Activated T-cell treated with anti-CD3 and anti-CD28 coated beads, Interleukin-2, amount 50 U/mL, for 4 hours (primary cell): ENCODE data around the gene SLC2A11. TPM values are rescaled to one million over a fixed set of nuclear protein-coding genes. Genes with fewer than 3 reads are reported as not detected.
"Not testable (repeated sequence)": the region's sequence is repeated elsewhere in the genome, so short reads cannot be mapped to it uniquely, and the experiment has no call there.

Experiments
- ATAC-seq, 2 donors: fragments of 200-7000 bp; cut with Tn5 transposase; one replicate each; pipeline ENCODE4 v1.10.0; 2021
- DNase-seq: peaks from one replicate; pipeline ENCODE4 v3.0.0-alpha.2; 2020
- H3K27me3 Mint-ChIP-seq: one replicate; pipeline ENCODE4 v1.8.0; 2021; ENCODE audit warnings: low read depth, mixed read lengths
- H3K36me3 Mint-ChIP-seq: one replicate; pipeline ENCODE4 v1.8.0; 2022; ENCODE audit warnings: mixed read lengths; ENCODE audit not compliant: insufficient read depth
- H3K4me1 Mint-ChIP-seq: one replicate; pipeline ENCODE4 v1.8.0; 2021; ENCODE audit warnings: low read depth, mixed read lengths
- H3K4me3 Mint-ChIP-seq: one replicate; pipeline ENCODE4 v1.8.0; 2021; ENCODE audit warnings: mild to moderate bottlenecking, moderate library complexity, mixed read lengths
- H3K9me3 Mint-ChIP-seq: one replicate; pipeline ENCODE4 v1.8.0; 2021; ENCODE audit warnings: mixed read lengths
- total RNA-seq, 3 donors: library from RNA; stranded (reverse); gene quantifications; one replicate each; pipeline ENCODE4 v1.2.1, GENCODE V29; 2021

The SLC2A11 gene
- total RNA-seq, 3 donors from 2014 or later = 2.0 to 3.3 (median 2.4) TPM

- DNase-seq (no peak), ATAC-seq (no peak)
- no peaks in the 10 kb centered on the region for H3K27me3 Mint-ChIP-seq
- no peaks in the 10 kb centered on the region for H3K9me3 Mint-ChIP-seq
- peaks cover 20% of the 10 kb centered on the region for H3K4me1 Mint-ChIP-seq
- peaks cover 25% of the 10 kb centered on the region for H3K36me3 Mint-ChIP-seq
- H3K4me3 Mint-ChIP-seq = peak overlapping the region; percentile 95
Observed at GRCh38 chr22:23896166-23896522, 38.5 kb downstream of the SLC2A11 start.

GRCh38 chr22:23896523-23897186, 39.0 kb downstream of the SLC2A11 start:
- Mint-ChIP-seq H3K27me3 (no peaks in the 10 kb centered on the region), H3K4me3 (peak overlapping the region; percentile 53)
- no peak for ATAC-seq

DNA sequence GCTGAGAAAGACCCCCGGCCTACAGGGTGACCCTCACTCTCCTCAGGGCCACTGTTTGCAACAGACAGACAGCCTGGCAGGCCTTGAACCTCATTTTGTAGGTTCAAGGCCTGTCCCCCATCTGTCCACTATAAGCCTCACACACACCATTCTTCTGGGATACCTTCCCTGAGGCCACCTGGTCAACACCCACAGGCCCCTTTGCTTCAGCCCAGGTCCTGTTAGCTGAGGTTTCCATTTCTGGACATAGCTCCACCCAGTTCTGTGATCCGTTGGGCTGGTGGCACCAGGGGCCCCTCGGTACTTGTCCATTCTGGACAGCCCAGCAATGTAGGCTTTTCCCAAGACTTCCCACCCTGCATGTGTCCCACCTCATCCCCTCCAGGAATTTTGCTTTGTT, 39.6 kb downstream of the SLC2A11 start:
- peaks cover 25% of the 10 kb centered on the region for H3K36me3 Mint-ChIP-seq
- H3K4me1 Mint-ChIP-seq = peaks cover 20% of the 10 kb centered on the region
- peak overlapping the region; percentile 53 for H3K4me3 Mint-ChIP-seq
- ATAC-seq (no peak), DNase-seq (no peak)
- no peaks in the 10 kb centered on the region for H3K27me3 Mint-ChIP-seq
- no peaks in the 10 kb centered on the region for H3K9me3 Mint-ChIP-seq

More at GRCh38 chr22:23896523-23897186, 39.0 kb downstream of the SLC2A11 start:
- H3K4me1 Mint-ChIP-seq = peaks cover 20% of the 10 kb centered on the region
- peaks cover 25% of the 10 kb centered on the region for H3K36me3 Mint-ChIP-seq
- H3K9me3 Mint-ChIP-seq = no peaks in the 10 kb centered on the region
- no peak for DNase-seq

- H3K4me1 Mint-ChIP-seq = peaks cover 16% of the 10 kb centered on the region
- H3K9me3 Mint-ChIP-seq = no peaks in the 10 kb centered on the region
- DNase-seq (no peak), ATAC-seq (no peak)
- H3K36me3 Mint-ChIP-seq = peaks cover 25% of the 10 kb centered on the region
- H3K4me3 Mint-ChIP-seq = no peak overlapping the region
- no peaks in the 10 kb centered on the region for H3K27me3 Mint-ChIP-seq
Observed at GRCh38 chr22:23898006-23898974, 40.6 kb downstream of the SLC2A11 start.

GRCh38 chr22:23899042-23899745, 41.5 kb downstream of the SLC2A11 start:
- Mint-ChIP-seq H3K9me3 (no peaks in the 10 kb centered on the region), H3K36me3 (peaks cover 25% of the 10 kb centered on the region), H3K4me1 (peaks cover 9% of the 10 kb centered on the region), H3K27me3 (peaks cover under 1% of the 10 kb centered on the region), H3K4me3 (peak overlapping the region; percentile 3)
- ATAC-seq (no peak), DNase-seq (no peak)

DNA sequence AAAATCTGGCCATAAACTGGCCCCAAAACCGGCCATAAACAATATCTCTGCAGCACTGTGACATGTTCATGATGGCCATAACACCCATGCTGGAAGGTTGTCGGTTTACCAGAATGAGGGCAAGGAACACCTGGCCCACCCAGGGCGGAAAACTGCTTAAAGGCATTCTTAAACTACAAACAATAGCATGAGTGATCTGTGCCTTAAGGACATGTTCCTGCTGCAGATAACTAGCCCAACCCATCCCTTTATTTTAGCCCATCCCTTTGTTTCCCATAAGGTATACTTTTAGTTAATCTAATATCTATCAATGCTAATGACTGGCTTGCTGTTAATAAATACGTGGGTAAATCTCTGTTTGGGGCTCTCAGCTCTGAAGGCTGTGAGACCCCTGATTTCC, 42.6 kb downstream of the SLC2A11 start:
- not testable (repeated sequence) for ATAC-seq, H3K4me3 Mint-ChIP-seq, H3K4me1 Mint-ChIP-seq, DNase-seq, H3K9me3 Mint-ChIP-seq, H3K27me3 Mint-ChIP-seq
- H3K36me3 Mint-ChIP-seq = peaks cover 24% of the 10 kb centered on the region

DNA sequence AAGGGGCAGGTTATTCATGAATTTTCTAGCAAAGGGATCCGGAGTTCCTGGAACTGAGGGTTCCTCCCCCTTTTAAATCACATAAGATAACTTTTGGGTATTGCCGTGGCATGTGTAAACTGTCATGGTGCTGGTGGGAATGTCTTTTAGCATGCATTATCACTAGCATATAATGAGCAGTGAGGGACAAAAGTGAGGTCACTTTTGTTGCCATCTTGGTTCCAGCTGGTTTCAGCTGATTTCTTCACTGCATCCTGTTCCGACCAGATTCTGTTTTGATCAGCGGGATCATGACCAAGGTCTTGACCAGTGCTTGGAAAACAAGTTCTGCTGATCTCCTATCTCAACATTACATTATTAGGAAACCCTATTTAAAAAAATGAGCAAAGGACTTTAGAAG, 43.9 kb downstream of the SLC2A11 start:
- Mint-ChIP-seq H3K36me3 (peaks cover 15% of the 10 kb centered on the region), H3K27me3 (peaks cover 5% of the 10 kb centered on the region), H3K4me1 (peaks cover 4% of the 10 kb centered on the region), H3K4me3 (no peak overlapping the region), H3K9me3 (no peaks in the 10 kb centered on the region)
- ATAC-seq (no peak), DNase-seq (no peak)

DNA sequence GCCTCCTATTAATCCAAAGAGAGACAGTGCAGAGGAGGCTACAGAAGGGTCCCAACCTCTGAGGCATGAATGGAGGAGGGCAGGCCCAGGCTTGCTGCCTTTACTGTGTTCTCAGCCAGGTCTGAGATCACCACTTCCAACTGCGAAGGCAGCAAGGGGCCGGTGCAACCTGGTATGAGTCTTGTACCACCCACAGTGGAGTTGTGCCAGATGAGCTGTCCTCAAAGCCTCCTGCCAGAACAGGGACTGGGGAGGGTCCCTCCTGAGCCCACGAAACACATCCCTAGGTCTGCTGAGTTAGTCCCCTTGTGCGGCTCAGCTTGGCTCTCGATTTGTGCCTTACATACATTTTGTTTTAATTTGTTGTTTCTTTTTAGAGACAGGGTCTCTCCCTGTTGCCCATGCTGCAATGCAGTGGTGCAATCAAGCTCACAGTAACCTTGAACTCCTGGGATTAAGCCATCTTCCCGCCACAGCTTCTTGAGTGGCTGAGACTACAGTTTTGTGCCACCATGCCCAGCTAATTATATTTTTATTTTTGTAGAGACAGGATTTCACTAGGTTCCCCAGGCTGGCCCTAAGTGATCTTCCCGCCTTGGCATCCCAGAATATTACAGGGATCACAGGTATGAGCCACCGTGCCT, 45.8 kb downstream of the SLC2A11 start:
- ATAC-seq = no peak
- no peaks in the 10 kb centered on the region for H3K9me3 Mint-ChIP-seq
- peaks cover 7% of the 10 kb centered on the region for H3K36me3 Mint-ChIP-seq
- no peak overlapping the region for H3K4me3 Mint-ChIP-seq
- H3K4me1 Mint-ChIP-seq = no peaks in the 10 kb centered on the region
- peaks cover 6% of the 10 kb centered on the region for H3K27me3 Mint-ChIP-seq
- no peak for DNase-seq

- Mint-ChIP-seq H3K4me3 (no peak overlapping the region), H3K4me1 (no peaks in the 10 kb centered on the region), H3K9me3 (no peaks in the 10 kb centered on the region), H3K27me3 (peaks cover 7% of the 10 kb centered on the region), H3K36me3 (peaks cover 3% of the 10 kb centered on the region)
- DNase-seq (no peak), ATAC-seq (no peak)
Observed at GRCh38 chr22:23904573-23905254, 47.0 kb downstream of the SLC2A11 start.

DNA sequence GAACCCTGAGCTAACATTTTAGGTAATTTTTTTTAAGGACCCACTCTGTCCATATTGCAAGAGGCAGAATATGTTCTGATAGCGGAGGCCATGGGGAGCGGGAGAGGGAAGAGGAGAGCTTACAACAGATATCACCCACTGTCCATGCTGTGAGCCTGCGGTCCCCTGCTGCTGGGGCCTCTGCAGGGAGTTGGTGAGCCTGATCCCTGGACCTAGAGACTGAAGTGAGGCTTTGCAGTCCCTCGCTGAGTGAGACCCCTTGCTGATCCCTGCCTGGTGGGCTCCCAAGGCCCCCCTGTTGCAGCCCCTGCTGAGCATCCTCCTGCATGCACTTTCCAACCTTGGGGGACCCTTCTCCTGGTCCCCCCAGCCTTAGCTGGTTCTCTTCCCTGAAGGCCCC, 49.0 kb downstream of the SLC2A11 start:
- Mint-ChIP-seq H3K27me3 (peaks cover 7% of the 10 kb centered on the region), H3K9me3 (no peaks in the 10 kb centered on the region), H3K36me3 (no peaks in the 10 kb centered on the region), H3K4me3 (no peak overlapping the region), H3K4me1 (no peaks in the 10 kb centered on the region)
- ATAC-seq (no peak), DNase-seq (no peak)

GRCh38 chr22:23907423-23907822, 49.7 kb downstream of the SLC2A11 start:
- not testable (repeated sequence) for H3K9me3 Mint-ChIP-seq, H3K4me1 Mint-ChIP-seq, H3K4me3 Mint-ChIP-seq, H3K36me3 Mint-ChIP-seq, ATAC-seq, DNase-seq, H3K27me3 Mint-ChIP-seq

- no peak overlapping the region for H3K4me3 Mint-ChIP-seq
- no peaks in the 10 kb centered on the region for H3K36me3 Mint-ChIP-seq
- ATAC-seq = no peak
- DNase-seq = no peak
- H3K9me3 Mint-ChIP-seq = no peaks in the 10 kb centered on the region
- peaks cover 9% of the 10 kb centered on the region for H3K4me1 Mint-ChIP-seq
- peaks cover 7% of the 10 kb centered on the region for H3K27me3 Mint-ChIP-seq
Observed at GRCh38 chr22:23908587-23909205, 51.0 kb downstream of the SLC2A11 start.

GRCh38 chr22:23909296-23909898, 51.7 kb downstream of the SLC2A11 start:
- H3K36me3 Mint-ChIP-seq = no peaks in the 10 kb centered on the region
- peaks cover 13% of the 10 kb centered on the region for H3K4me1 Mint-ChIP-seq
- no peak overlapping the region for H3K4me3 Mint-ChIP-seq
- DNase-seq (no peak), ATAC-seq (no peak)
- peaks cover 5% of the 10 kb centered on the region for H3K27me3 Mint-ChIP-seq
- H3K9me3 Mint-ChIP-seq = no peaks in the 10 kb centered on the region
